Astrocyte of the spinal cord (primary cell): Measurements from ENCODE around the gene NDRG3.

Source experiments
- DNase-seq: peaks from one replicate; pipeline ENCODE4 v3.0.0; 2011; ENCODE audit warnings: low read depth, low spot score
- H3K4me3 ChIP-seq: 2 replicates; pipeline ENCODE4 v1.5.1; 2011; ENCODE audit warnings: low read depth, mild to moderate bottlenecking, low read length, moderate library complexity
- in situ Hi-C: cut with HindIII; loops from 2 replicates; pipeline ENCODE4 v1.10.0; 2017; ENCODE audit warnings: low sequenced_read_pairs
- TF ChIP-seq, protein P1 (sequence below): IDR thresholded peaks from 2 replicates; pipeline ENCODE4 v1.5.1; 2012; ENCODE audit warnings: low read depth, mild to moderate bottlenecking, low read length, inconsistent platforms

NDRG3 gene

DNA sequence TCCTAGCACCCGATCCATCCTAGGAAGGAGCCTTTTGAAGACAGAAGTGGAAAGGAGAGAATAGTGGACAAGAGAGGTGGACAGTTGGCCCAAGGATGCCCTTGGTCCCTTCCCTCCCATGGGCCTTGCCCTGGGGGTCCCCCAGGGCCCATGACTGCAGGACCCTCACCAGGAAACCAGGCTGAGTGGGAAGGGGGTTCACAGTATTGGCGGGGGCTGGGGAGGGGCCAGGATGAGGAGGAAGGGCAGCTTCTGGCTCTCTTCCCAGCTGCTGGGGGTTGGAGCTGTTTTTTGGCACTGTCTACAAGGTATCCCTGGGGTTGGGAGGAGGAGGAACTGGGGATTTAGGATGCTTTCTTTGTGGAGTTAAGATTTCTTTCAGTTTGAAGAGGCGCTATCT is 31.7 kb upstream of the NDRG3 start:
- no peak for DNase-seq
- H3K4me3 ChIP-seq = no peak overlapping the region
- in situ Hi-C loops = no loop called here
- TF ChIP-seq, protein P1, sequence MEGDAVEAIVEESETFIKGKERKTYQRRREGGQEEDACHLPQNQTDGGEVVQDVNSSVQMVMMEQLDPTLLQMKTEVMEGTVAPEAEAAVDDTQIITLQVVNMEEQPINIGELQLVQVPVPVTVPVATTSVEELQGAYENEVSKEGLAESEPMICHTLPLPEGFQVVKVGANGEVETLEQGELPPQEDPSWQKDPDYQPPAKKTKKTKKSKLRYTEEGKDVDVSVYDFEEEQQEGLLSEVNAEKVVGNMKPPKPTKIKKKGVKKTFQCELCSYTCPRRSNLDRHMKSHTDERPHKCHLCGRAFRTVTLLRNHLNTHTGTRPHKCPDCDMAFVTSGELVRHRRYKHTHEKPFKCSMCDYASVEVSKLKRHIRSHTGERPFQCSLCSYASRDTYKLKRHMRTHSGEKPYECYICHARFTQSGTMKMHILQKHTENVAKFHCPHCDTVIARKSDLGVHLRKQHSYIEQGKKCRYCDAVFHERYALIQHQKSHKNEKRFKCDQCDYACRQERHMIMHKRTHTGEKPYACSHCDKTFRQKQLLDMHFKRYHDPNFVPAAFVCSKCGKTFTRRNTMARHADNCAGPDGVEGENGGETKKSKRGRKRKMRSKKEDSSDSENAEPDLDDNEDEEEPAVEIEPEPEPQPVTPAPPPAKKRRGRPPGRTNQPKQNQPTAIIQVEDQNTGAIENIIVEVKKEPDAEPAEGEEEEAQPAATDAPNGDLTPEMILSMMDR = no peak

DNA sequence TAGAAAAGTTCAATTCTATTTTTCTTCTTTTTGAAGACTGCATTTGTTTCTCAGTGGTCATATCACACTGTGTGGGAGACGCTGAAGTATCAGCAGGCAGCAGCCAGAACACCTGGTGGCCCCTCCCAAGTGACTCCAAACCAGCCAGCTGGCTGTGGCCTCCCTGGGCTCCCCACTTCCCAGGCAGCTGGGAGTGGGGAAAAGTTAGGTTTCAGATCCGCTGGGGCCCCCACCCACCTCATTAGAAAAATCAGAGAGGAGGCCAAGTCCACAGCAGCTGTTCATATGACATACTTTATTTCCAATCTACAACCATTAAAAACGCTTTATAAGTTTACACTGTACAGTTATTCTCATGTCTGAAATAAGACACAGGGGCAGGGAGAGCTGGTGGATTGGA is 31.3 kb upstream of the NDRG3 start:
- TF ChIP-seq, protein P1 = no peak
- in situ Hi-C loops = no loop called here
- no peak overlapping the region for H3K4me3 ChIP-seq
- no peak for DNase-seq

DNA sequence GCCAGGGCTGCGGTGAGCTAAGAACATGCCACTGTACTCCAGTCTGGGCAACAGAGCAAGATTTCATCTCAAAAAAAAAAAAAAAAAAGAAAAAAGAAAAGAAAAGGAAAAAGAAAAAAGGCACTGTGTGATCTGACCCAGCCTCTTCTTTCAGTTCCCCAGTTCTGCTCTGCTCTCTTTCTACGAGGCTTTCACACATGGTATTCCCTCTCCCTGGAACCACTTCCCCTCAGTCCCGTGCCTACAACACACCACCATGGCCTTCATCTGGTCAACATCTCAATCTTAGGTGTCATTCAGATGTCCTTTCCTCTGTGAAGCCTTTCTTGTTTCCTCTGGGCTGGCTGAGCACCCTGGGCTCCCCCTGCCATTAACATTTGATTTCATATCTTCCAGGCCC is 29.9 kb upstream of the NDRG3 start:
- TF ChIP-seq, protein P1 = no peak
- in situ Hi-C loops = no loop called here
- DNase-seq = no peak
- no peak overlapping the region for H3K4me3 ChIP-seq

DNA sequence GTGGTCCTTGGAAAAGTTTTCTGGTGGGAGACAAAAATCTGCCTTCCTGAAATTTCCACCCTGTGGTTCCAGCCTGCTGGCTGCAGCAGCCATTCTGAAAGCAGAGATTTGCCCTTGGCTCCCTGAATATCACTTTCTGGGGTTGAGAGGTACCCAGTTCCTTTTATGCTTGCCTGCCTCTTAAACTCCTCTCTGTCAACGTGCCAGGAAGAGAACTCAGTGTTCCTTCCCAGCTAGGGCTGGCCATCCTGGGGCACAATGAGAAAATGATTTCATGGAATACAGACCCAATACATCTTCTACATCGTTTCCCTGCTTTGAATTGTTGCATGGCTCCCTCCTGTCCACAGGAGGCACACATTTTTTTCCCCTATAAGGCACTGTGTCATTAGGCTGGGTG is 29.3 kb upstream of the NDRG3 start:
- TF ChIP-seq, protein P1 = no peak
- H3K4me3 ChIP-seq = no peak overlapping the region
- in situ Hi-C loops = no loop called here
- no peak for DNase-seq

DNA sequence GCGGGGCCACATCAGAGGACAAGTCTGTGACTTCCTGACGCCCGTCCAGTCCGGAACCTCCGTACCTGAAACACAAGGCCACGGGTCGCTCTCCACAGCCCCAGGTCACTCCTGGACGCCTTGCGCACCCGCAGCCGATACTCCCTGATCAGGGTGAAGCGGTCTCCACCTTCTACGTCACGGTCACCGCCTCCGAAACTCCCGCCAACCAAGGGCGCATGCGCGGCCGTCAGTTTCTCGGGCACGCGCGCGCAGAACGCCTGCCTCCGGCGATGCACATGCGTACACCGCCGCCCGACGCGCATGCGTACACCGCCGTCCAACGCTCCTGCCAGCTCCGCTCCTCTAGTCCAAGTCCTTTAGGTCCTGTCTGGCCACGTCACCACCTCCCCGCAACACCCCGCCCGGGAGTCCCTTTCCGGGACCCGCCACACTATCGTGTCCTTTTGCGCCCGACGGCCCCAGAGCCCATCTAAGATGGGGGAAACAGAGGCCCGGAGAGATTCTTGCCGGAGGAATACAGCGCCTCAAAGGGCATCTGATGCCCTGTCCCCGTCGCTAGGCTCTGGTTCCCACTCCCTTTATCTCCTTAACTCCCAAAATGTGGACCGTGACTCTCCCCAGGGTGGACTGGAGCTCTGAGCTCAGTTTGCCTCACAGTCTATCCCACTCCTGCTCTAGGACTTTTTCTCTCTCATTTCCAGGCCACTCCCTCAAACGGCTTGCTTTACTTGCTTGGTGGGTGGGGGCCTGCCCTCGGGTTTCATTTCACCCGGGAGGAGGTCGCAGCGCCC is 27.9 kb upstream of the NDRG3 start, which contains the start of gene DSN1:
Gene DSN1, minus strand, starts transcription at position 167 of the 794 bp plus-strand sequence. CDS start 2,305 bp downstream, outside the sequence.
- DNase-seq = peak; percentile 98
- TF ChIP-seq, protein P1 = no peak
- in situ Hi-C loops = no loop called here
- peak within 1 kb of the TSS; percentile 74 for H3K4me3 ChIP-seq

DNA sequence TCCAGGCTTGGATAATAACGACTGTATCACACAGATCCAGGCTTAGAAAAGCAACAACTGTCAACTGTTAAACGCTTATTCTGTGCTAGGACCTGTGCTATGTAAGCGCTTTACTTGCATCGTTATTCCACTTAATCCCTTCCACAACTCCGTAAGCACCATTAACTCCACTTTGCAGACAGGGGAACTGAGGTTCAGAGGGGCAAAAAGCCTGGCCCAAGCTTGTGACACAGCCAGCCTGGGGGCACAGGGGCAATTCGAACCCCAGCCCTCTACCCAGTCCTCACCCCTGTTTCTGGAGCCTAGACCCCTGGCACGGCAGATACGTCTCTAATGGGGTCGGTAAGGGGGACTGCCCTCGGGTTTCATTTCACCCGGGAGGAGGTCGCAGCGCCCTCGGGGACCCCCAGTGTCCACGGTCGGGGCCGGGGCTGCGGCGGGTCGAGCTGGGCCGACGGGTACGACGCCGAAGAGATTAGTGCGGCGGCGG is 27.3 kb upstream of the NDRG3 start:
- DNase-seq = peak; percentile 5
- TF ChIP-seq, protein P1 = no peak
- in situ Hi-C loops = no loop called here
- H3K4me3 ChIP-seq = peak overlapping the region; percentile 74
